Measurements from ENCODE around the gene ASMTL.
"Not testable (repeated sequence)": the region's sequence is repeated elsewhere in the genome, so short reads cannot be mapped to it uniquely, and the experiment has no call there.

Gene ASMTL

GRCh38 chrX:1427756-1428155 lies 25.0 kb downstream of the ASMTL start:
- DNase-seq, result no peak

DNA sequence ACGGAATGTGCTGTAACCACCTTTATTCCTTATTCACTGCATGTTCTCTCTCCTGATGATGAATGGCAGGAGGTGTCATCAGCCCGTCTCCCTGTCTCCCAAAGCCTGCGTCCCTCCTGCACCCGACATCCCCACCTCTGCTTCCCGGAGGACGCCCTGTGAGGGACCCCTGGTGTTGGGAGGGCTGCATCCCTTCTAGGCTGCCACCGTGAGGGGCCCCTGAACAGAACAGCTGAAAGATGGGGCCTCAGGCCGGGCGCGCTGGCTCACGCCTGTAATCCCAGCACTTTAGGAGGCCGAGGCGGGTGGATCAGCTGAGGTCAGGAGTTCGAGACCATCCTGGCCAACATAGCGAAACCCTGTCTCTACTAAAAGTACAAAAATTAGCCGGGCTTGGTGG lies 26.4 kb downstream of the ASMTL start:
- not testable (repeated sequence) for DNase-seq

GRCh38 chrX:1425381-1425780 lies 27.3 kb downstream of the ASMTL start:
- DNase-seq, result no peak

GRCh38 chrX:1424147-1424851 lies 28.4 kb downstream of the ASMTL start:
- no peak for DNase-seq

DNA sequence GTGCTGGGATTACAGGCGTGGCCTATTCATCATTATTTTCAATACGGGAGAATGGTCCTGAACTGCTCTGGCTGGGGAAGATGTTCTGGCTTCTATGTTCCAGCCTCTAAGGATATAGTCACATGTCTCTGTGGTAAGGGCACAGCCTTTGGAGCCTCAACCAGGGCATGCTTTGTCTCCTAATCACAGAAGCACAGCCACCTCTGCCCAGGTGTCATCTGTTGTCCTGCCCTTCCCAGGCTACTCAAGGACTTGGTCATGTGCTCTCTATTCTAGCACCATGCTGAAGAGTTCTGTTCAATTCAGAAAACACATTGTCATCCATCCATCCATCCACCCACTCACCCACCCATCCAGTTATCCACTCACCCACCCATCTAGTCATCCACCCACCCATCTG lies 29.5 kb downstream of the ASMTL start:
- no peak for DNase-seq

DNA sequence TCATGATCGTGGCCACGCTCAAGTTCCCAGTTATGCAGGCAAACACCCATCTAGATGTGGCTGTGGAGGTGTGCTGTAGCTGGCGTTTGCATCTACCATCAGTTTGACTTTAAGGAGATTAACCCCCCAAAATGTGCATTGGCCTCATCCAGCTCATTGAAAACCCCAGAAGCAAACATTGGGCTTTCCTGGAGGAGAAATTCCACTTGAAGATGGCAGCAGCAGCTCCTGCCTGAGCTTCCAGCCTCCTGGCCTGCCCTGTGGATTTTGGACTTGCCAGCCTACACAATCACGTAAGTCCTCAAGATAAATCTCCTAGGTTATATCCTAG lies 30.6 kb downstream of the ASMTL start:
- no peak for DNase-seq

DNA sequence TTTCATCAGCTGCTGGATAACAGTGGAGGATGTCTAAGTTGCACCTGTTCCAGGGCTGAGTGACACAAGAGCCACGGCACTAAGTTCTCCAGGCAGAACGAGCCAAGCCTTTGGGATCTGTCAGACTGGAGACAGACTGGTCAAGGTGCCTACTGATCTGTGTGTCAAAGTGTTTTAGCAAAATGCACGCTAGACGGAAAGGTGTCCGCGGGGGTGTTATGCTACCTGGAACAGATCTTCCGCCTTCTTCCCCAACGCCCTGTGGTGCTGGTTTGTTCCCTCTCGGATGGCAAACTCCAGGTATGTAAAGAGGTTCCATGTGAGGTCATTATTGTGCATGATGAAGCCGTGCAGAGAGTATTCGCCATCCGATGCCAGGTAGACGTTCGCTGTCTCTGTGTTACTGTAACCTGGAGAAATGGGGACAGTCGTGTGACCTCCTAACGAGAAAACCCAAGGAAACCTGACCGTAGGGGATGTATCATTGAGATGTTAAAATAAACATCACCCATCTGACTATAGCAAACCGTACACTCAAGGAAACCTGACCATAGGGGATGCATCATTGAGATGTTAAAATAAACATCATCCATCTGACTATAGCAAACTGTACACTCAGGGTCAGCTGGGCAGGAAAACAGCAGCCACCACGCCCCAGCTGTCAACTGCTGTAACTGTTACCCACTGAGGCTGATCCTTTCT lies 31.1 kb downstream of the ASMTL start:
- DNase-seq, result no peak

DNA sequence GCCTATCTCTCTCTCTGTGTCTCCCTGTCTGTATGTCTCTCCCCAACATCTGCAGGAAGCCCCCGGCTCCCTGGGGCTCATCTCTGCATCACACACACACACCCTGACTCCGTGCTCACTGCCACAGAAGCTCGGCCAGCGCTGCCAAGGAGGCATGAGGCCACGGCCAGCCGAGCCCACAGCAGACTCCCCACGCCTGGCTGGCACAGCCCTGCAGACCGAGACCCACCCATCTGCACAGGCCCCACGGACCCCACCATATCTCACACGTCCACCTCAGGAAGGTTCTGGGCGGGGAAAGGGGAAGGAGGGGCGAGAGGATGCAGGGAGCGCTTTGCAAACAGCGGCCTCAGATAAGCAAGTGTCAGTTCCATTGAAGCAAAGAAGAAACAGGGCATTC lies 32.3 kb downstream of the ASMTL start:
- DNase-seq, result no peak

DNA sequence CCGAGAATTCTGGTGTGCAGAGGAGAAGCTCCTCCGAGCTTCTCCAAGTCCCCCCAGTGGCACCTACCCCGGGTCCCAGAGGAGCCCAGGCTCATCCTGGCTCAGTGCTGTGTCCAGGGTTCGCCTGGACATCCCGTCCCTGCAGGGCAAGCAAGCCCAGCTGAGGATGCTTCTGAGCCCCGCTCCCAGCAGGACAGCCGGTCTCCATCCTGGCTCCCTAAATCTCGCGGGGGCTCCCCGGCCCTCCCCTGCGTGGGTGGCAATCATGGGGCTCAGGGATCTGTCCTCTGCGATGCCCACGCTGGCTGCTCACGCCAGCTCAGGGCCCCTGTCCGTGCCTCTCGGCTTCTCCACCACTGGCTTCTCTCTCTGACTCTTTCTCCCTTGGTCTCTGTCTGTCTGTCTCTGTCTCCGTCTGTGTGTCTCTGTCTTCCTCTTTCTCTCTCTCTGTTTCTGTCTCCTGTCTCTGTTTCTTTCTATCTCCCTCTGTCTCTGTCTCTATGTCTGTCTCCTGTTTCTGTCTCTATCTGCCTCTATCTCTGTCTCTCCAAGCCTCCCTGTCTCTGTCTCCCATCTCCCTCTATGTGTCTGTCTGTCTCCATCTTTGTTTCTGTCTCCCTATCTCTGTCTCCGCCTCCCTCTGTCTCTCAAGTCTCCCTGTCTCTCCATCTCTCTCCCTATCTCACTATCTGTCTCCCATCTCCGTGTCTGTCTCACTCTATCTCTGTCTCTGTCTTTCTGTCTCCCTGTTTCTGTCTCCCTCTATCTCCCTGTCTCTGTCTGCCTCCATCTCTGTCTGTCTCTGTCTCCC lies 33.0 kb downstream of the ASMTL start:
- DNase-seq, result no peak

GRCh38 chrX:1418901-1419544 lies 33.7 kb downstream of the ASMTL start:
- no peak for DNase-seq

DNA sequence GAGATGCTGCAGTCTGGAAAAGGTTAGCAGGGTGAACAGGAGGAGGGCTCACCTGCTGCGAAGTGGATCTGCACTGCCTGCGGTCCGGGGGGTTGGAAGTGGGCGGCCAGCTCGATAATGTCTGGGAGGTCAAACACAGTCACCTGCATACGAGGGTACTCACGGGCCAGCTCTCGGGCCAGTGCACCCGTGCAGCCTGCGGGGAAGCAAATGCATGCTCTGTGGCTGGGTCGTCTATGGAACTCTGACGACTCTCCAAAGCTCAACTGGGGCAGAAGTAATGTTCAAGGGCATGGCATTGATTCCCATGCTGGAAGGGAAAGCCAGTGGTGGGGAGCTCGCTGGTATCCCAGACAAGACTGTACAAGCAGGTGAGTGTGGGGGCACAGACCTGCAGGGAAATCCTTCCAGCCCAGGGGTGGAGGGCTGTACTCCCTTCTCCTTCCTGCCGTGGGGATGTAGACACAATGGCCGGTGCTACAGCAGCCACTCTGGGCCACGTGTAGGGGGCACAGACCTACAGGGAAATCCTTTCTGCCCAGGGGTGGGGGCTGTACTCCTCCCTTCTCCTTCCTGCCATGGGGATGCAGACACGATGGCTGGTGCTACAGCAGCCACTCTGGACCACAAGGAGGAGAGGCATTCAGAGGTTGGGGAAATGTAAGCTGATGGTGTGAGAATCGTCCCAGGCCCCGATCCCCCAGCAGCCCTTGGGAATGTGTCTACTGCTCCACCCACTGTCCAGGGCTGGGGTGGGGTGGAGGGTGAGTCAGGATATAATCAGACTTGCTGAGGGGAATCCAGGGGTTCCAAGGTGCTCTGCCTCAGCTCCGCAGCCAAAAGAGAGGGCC lies 34.6 kb downstream of the ASMTL start:
- DNase-seq, result no peak

DNA sequence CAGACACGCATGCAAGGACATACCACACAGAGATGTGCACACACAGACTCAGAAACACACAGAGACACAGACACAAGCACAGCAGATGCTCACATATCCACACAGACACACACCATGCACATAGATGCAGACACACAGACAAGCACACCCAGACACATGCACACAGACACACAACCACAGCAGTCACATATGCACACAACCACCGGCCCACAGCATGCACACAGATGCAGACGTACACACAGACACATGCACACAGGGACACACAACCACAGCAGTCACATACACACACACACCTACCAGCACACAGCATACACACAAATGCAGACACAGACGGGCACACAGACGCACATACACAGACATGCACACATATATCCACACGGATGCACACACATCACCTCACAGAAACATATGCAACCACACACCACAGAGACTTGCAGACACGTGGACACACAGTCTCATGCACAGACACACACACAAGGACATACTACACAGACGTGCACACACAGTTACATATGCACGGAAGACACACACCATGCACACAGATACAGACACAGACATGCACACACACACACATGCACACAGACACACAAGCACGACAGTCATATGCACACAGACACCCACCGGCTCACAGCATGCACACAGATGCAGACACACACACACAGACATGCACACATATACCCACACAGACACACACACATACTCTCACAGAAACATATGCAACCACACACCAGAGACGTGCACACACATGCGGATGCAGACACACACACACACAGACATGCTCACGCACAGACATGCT lies 35.5 kb downstream of the ASMTL start:
- no peak for DNase-seq

DNA sequence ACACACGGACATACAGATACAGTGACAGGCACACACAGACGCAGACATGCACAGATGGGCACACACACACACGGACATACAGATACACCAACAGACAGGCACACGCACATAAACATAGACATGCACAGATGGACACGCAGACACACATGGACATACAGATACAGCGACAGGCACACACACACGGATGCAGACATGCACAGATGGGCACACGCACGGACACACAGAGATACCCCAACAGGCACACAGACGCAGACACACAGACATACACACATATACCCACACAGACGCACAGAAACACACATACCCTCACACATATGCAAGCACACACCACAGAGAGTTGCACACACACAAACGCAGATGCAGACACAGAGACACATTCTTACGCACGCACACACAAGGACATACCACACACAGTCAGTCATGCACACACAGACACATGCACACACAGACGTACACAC lies 36.4 kb downstream of the ASMTL start:
- DNase-seq, result no peak

DNA sequence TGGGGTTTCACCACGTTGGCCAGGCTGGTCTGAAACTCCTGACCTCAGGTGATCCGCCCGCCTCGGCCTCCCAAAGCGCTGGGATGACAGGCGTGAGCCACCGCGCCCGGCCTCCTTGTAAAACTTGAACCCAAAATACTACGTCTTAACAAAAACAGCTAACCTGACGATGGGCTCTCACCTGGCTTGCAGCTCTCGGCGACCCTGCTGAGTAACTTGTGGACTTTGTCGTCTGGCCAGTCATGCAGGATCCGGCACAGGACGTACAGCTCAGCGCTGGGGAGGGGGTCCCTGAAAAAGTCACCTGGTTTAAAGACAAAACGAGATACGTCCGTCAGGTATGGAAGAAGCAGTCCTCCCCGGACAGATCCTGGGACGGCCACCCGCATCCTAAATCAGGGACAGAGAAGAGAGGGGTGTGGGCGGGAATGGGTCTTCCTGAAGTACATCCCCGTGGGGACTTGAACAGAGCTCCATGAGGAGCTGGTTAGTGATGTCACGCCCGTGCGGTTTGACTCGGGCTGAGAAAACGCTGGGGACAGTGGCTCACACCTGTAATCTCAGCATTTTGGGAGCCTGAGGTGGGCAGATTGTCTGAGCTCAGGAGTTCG lies 40.1 kb downstream of the ASMTL start:
- DNase-seq, result no peak

DNA sequence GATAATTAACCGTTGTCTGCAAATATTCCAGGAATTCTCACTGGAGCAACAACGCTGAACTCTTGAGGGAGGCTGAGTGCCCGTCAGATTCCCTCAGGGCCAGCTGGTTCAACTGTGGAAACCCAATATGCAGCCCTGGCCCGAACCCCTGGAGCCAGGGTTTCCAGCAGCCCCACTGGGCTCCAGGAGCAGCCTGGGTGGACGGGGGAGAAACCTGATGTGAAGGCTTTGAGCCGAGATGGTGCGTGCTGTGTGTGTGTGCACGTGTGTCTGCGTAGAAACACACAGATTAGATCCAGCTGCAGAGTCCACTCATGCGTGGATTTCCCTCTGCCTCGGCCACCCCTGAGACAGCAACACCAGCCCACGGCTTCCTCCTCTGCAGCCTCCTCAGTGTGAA lies 41.4 kb downstream of the ASMTL start:
- no peak for DNase-seq

DNA sequence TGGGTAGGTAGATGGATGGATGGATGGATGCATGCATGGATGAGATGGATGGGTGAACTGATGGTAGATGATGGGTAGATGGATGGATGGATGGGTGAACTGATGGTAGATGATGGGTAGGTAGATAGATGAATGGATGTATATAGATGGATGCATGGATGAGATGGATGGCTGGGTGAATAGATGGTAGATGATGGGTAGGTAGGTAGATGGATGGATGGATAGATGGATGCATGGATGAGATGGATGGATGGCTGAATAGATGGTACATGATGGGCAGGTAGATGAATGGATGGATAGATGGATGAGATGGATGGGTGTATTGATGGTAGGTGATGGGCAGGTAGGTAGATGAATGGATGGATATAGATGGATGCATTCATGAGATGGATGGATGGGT lies 45.7 kb downstream of the ASMTL start:
- no peak for DNase-seq

GRCh38 chrX:1405769-1406168 lies 46.9 kb downstream of the ASMTL start:
- DNase-seq, result not testable (repeated sequence)

DNA sequence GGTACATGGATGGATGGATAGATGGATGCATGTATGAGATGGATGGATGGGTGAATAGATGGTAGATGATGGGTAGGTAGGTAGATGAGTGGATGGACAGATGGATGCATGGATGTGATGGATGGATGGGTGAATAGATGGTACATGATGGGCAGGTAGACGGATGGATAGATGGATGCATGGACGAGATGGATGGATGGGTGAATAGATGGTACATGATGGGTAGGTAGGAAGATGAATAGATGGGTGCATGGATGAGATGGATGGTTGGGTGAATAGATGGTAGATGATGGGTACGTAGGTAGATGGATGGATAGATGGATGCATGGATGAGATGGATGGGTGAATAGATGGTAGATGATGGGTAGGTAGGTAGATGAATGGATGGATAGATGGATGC lies 48.8 kb downstream of the ASMTL start:
- not testable (repeated sequence) for DNase-seq

DNA sequence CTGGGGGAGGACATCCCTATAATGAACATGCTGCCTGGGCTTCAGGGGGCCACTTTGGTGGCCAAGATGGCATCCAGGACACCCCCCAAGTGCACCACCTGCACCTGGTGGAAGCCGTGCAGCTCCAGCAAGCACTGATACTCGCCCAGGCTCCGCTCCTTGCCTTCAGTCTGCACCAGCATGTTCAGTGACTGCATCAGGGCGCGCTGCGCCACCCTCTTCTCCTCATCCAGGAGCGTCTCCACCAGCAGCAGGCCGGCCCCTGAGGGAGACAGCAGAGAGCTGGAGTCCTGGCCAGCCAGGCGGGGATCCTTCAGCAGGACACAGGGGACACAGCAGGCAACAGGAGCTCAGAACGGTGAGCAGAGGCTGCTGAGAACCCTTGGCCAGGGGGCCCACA lies 49.5 kb downstream of the ASMTL start:
- DNase-seq, result no peak

DNA sequence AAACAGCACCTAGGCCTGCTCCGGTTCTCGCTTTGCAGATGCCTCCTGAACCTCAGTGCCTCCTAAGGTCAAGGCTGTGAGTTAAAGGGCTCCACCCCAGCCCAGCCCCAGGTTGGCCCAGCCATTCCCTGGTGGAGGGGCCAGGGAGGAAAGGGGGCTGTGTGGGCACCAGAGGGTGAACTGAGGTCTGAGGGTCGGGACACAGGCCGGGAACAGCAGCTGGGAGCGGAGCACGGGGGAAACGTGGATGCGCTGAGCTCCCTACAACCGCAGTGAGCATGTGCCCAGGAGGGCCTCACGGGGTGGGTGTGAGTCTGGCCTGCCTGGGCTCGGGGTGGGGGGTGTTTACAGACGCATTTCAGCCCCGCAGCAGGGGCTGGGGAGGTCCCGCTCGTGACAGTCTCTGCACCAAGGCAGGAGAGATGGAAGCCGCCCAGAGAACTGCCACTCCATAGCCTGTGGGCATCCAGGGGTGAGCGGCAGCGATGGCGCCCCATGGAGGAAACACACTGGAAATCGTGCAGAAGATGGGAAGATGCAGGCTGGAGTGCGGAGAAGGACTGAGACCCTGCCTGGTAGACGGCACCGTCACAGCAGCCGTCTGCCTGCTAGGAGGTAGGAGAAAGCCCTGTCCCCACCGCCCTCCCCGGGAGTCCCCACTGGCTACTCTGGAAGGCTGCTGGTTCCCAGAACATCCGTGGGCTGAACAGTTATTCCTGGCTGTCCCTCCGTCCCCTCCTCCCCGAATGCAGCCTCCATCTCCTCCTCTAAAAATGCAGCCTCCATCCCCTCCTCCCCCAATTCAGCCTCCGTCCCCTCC lies 50.9 kb downstream of the ASMTL start:
- DNase-seq, result no peak
